Mononuclear cell (primary cell): ENCODE measurements around the gene RNU1-4. TPM values are rescaled to one million over a fixed set of nuclear protein-coding genes. Genes with fewer than 3 reads are reported as not detected.
"Not testable (repeated sequence)": the region's sequence is repeated elsewhere in the genome, so short reads cannot be mapped to it uniquely, and the experiment has no call there.

ENCODE experiments used
- H3K27me3 ChIP-seq: 2 replicates; pipeline ENCODE4 v1.6.0; 2011; ENCODE audit warnings: low read length, control low read depth; ENCODE audit not compliant: insufficient read depth
- H3K4me1 ChIP-seq: 2 replicates; pipeline ENCODE4 v1.5.1; 2011; ENCODE audit warnings: mild to moderate bottlenecking, low read length, control low read depth; ENCODE audit not compliant: insufficient read depth
- H3K4me3 ChIP-seq: 2 replicates; pipeline ENCODE4 v1.5.1; 2011; ENCODE audit warnings: mild to moderate bottlenecking, low read length, moderate library complexity
- H3K9me3 ChIP-seq: 2 replicates; pipeline ENCODE4 v1.5.1; 2011; ENCODE audit warnings: low read depth, mild to moderate bottlenecking, control low read depth, low read length
- total RNA-seq: library from RNA; depleted of rRNA; stranded (reverse); fragments of >200 nt; gene quantifications from one replicate; pipeline ENCODE4 v1.2.3, GENCODE V29; 2012

The RNU1-4 gene
- total RNA-seq, 1 donor: under 0.01 TPM

DNA sequence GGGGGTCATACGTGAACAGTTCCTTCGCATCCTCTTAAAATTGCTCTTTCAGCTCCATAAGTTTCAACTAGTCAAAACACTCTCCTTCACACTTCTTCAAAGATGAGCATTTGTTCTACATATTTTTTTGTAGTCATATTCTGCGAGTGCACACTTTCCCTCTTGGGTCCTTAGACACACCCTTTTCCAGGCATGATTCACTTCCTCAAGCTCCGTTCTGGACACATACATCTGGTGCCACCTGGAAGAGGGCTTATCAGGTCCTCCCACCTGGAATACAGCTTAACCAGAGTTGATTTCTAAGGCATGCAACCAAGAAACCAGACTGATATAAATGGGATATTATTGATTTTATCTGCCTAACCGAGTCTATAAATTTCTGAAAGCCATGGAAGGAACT is 47.4 kb downstream of the RNU1-4 start:
- not testable (repeated sequence) for H3K27me3 ChIP-seq, H3K4me1 ChIP-seq, H3K9me3 ChIP-seq, H3K4me3 ChIP-seq

Other genes starting within 250 kb of the RNU1-4 start
- gene RNU1-1, start 226.2 kb upstream of the RNU1-4 start, total RNA-seq: under 0.01 TPM
- gene NBPF1, start 127.0 kb upstream of the RNU1-4 start, total RNA-seq: 15.4 TPM
- gene RNU1-3, start 73.6 kb upstream of the RNU1-4 start, total RNA-seq: under 0.01 TPM
- gene RNU1-2, start 155.5 kb downstream of the RNU1-4 start, total RNA-seq: under 0.01 TPM
- 27.8 TPM for gene CROCC, start 181.4 kb downstream of the RNU1-4 start, total RNA-seq
- not detected for gene MFAP2, start 240.1 kb downstream of the RNU1-4 start, total RNA-seq